H9 (cell line): ENCODE results near the gene MYO5C. TPM values are rescaled to one million over a fixed set of nuclear protein-coding genes. Genes with fewer than 3 reads are reported as not detected.

Source experiments
- DNase-seq: peaks from one replicate; pipeline ENCODE4 v3.0.0-alpha.2; 2017
- H2AFZ ChIP-seq: one replicate; pipeline ENCODE4 v1.6.1; 2013; ENCODE audit warnings: mild to moderate bottlenecking, low read length, control low read depth, moderate library complexity
- H2AK5ac ChIP-seq: 2 replicates; pipeline ENCODE4 v1.6.1; 2013; ENCODE audit warnings: low read length, control low read depth, mixed read lengths; ENCODE audit not compliant: insufficient read length
- H2BK120ac ChIP-seq: one replicate; pipeline ENCODE4 v1.6.1; 2013; ENCODE audit warnings: low read depth, mild to moderate bottlenecking, low read length, control low read depth, inconsistent platforms; ENCODE audit not compliant: poor library complexity, severe bottlenecking
- H2BK12ac ChIP-seq: 2 replicates; pipeline ENCODE4 v1.6.1; 2013; ENCODE audit warnings: low read length, control low read depth, mixed read lengths, low read depth; ENCODE audit not compliant: insufficient read length
- H2BK15ac ChIP-seq: 2 replicates; pipeline ENCODE4 v1.6.1; 2013; ENCODE audit warnings: low read depth, low read length, control low read depth
- H2BK20ac ChIP-seq: one replicate; pipeline ENCODE4 v1.6.1; 2013; ENCODE audit warnings: low read depth, mild to moderate bottlenecking, low read length, control low read depth, inconsistent platforms; ENCODE audit not compliant: poor library complexity, severe bottlenecking
- H2BK5ac ChIP-seq: 2 replicates; pipeline ENCODE4 v1.6.1; 2013; ENCODE audit warnings: low read length, control low read depth, mixed read lengths; ENCODE audit not compliant: insufficient read length
- H3K14ac ChIP-seq: 2 replicates; pipeline ENCODE4 v1.6.1; 2013; ENCODE audit warnings: low read length, control low read depth; ENCODE audit not compliant: insufficient read depth
- H3K18ac ChIP-seq: 2 replicates; pipeline ENCODE4 v1.6.1; 2013; ENCODE audit warnings: low read depth, mild to moderate bottlenecking, mixed read lengths, low read length, control low read depth; ENCODE audit not compliant: insufficient read length
- H3K23ac ChIP-seq: 2 replicates; pipeline ENCODE4 v1.6.1; 2013; ENCODE audit warnings: low read length, control low read depth, mixed read lengths, low read depth; ENCODE audit not compliant: insufficient read length
- H3K23me2 ChIP-seq: 2 replicates; pipeline ENCODE4 v1.6.1; 2013; ENCODE audit warnings: low read depth, mild to moderate bottlenecking, mixed read lengths, low read length, control low read depth; ENCODE audit not compliant: insufficient read length, poor library complexity, severe bottlenecking
- H3K27ac ChIP-seq: 2 replicates; pipeline ENCODE4 v1.5.1; 2013; ENCODE audit warnings: low read length, control low read depth, mixed read lengths, low read depth; ENCODE audit not compliant: insufficient read length
- H3K27me3 ChIP-seq: 2 replicates; pipeline ENCODE4 v1.6.1; 2013; ENCODE audit warnings: low read length, control low read depth, inconsistent platforms; ENCODE audit not compliant: insufficient read depth
- H3K4ac ChIP-seq: 2 replicates; pipeline ENCODE4 v1.6.1; 2013; ENCODE audit warnings: low read depth, mild to moderate bottlenecking, control low read depth, inconsistent platforms, low read length, moderate library complexity
- H3K4me1 ChIP-seq: 2 replicates; pipeline ENCODE4 v1.6.1; 2013; ENCODE audit warnings: low read length, control low read depth, inconsistent platforms; ENCODE audit not compliant: insufficient read depth
- H3K4me2 ChIP-seq: 2 replicates; pipeline ENCODE4 v1.6.1; 2013; ENCODE audit warnings: low read length, control low read depth, mixed read lengths; ENCODE audit not compliant: insufficient read length, insufficient read depth
- H3K56ac ChIP-seq: 2 replicates; pipeline ENCODE4 v1.6.1; 2013; ENCODE audit warnings: low read depth, mild to moderate bottlenecking, mixed read lengths, low read length, control low read depth; ENCODE audit not compliant: insufficient read length
- H3K79me1 ChIP-seq: 2 replicates; pipeline ENCODE4 v1.6.1; 2013; ENCODE audit warnings: low read depth, mild to moderate bottlenecking, moderate library complexity, low read length, control low read depth, inconsistent platforms; ENCODE audit not compliant: insufficient read depth, poor library complexity, severe bottlenecking
- H3K79me2 ChIP-seq: 2 replicates; pipeline ENCODE4 v1.6.1; 2013; ENCODE audit warnings: low read length, control low read depth, inconsistent platforms; ENCODE audit not compliant: insufficient read depth
- H3K9ac ChIP-seq: 2 replicates; pipeline ENCODE4 v1.6.1; 2013; ENCODE audit warnings: low read length, control low read depth, mixed read lengths; ENCODE audit not compliant: insufficient read length; ENCODE audit errors: extremely low read depth
- H3K9me3 ChIP-seq: one replicate; pipeline ENCODE4 v1.6.1; 2013; ENCODE audit warnings: low read depth, low read length, inconsistent platforms; ENCODE audit not compliant: control insufficient read depth
- H3T11ph ChIP-seq: one replicate; pipeline ENCODE4 v1.6.1; 2013; ENCODE audit warnings: mild to moderate bottlenecking, low read length, control low read depth, inconsistent platforms
- H4K20me1 ChIP-seq: one replicate; pipeline ENCODE4 v1.6.1; 2013; ENCODE audit not compliant: control insufficient read depth, insufficient read length, insufficient read depth
- H4K5ac ChIP-seq: 2 replicates; pipeline ENCODE4 v1.6.1; 2013; ENCODE audit warnings: low read depth, mild to moderate bottlenecking, mixed read lengths, low read length, control low read depth; ENCODE audit not compliant: insufficient read length
- H4K8ac ChIP-seq: replicated peaks from 2 replicates; pipeline ENCODE4 v1.6.1; 2013; ENCODE audit warnings: low read length, control low read depth, mixed read lengths, low read depth; ENCODE audit not compliant: insufficient read length
- H4K91ac ChIP-seq: 2 replicates; pipeline ENCODE4 v1.6.1; 2013; ENCODE audit warnings: low read depth, mild to moderate bottlenecking, moderate library complexity, mixed read lengths, low read length, control low read depth; ENCODE audit not compliant: insufficient read length
- H3K27ac Mint-ChIP-seq, 3 experiments: 2 replicates in 2 of 3; 3 replicates in 1 of 3; pipeline ENCODE4 v1.8.0; 2020 to 2021; ENCODE audit warnings: mixed read lengths in 3 of 3, mild to moderate bottlenecking in 1 of 3, moderate library complexity in 1 of 3
- H3K27me3 Mint-ChIP-seq: 2 replicates; pipeline ENCODE4 v1.8.0; 2021; ENCODE audit warnings: low read depth, mild to moderate bottlenecking, moderate library complexity, mixed read lengths
- H3K36me3 Mint-ChIP-seq, 3 experiments: 2 replicates in 2 of 3; 3 replicates in 1 of 3; pipeline ENCODE4 v1.8.0; 2020 to 2021; ENCODE audit warnings: low read depth in 3 of 3, mixed read lengths in 3 of 3; ENCODE audit not compliant: insufficient read depth in 1 of 3
- H3K4me1 Mint-ChIP-seq, 2 experiments: 2 replicates each; pipeline ENCODE4 v1.8.0; 2020; ENCODE audit warnings: mixed read lengths in 2 of 2
- H3K4me3 Mint-ChIP-seq, 2 experiments: 2 replicates in 1 of 2; 3 replicates in 1 of 2; pipeline ENCODE4 v1.8.0; 2020 to 2021; ENCODE audit warnings: mild to moderate bottlenecking in 2 of 2, mixed read lengths in 2 of 2, moderate library complexity in 1 of 2
- H3K9me3 Mint-ChIP-seq, 2 experiments: 2 replicates in 1 of 2; 3 replicates in 1 of 2; pipeline ENCODE4 v1.8.0; 2020; ENCODE audit warnings: mild to moderate bottlenecking in 2 of 2, mixed read lengths in 2 of 2, moderate library complexity in 1 of 2
- CTCF ChIP-seq: fragments of 200-600 bp; sonication (generic); conservative IDR thresholded peaks from 3 replicates; pipeline ENCODE4 v1.8.0; 2021; ENCODE audit warnings: antibody characterized with exemption, mild to moderate bottlenecking
- WGBS: extraction: QIAGEN DNeasy Blood & Tissue Kit; methylation state at CpG from one replicate; pipeline ENCODE4 v1.1.7; 2013; ENCODE audit warnings: missing lambda C conversion rate, low lambda C conversion rate, mixed read lengths; ENCODE audit not compliant: insufficient read length; ENCODE audit errors: extremely low coverage; 5-methylcytosine and 5-hydroxymethylcytosine counted together
- total RNA-seq: library from RNA; stranded (reverse); gene quantifications from 2 replicates; pipeline ENCODE4 v1.2.1, GENCODE V29; 2021

Gene MYO5C
- total RNA-seq, 1 experiment from 2014 or later, result 22.2 TPM

DNA sequence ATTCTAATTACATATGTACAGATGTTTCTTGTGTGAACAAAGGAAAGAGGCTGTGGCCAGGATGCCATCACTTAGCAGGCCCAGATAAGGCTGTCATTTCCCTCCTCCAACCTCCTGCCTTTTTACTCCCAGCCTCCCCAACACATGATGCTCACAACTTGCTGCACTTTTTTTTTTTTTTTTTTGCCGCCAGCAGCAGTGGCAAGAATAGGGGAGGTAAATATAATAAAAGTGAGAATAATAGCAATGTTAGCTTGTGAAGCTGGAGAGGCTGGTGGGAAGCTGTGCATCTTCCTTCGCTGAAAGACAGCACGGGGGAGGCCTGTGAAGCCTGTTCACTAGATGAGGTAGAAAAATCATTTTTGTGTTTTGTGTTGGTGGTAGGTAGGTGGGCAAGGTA is 42.5 kb upstream of the MYO5C start:
- DNase-seq, result no peak
- peak overlapping the region; percentile 8 for H3K4me2 ChIP-seq

More for the DNA sequence above, 42.5 kb upstream of the MYO5C start:
- Mint-ChIP-seq H3K4me3 (peak overlapping the region in 1 of 2 experiments; percentile 43; a peak in 1 of 5 replicates), H3K27ac (peak overlapping the region; percentile 0 to 63 (median 7); a peak in 4 of 7 replicates), H3K36me3 (0 out of 7 replicates have a peak, but pooled peaks cover 0 to 6% (median 2%) of the 10 kb centered on the region in 3 experiments), H3K4me1 (peaks cover 37% of the 10 kb centered on the region in 2 experiments), H3K27me3 (no peaks in the 10 kb centered on the region), H3K9me3 (no peaks in the 10 kb centered on the region)
- Histone ChIP-seq H3T11ph (no peak overlapping the region), H2BK5ac (no peak overlapping the region), H4K5ac (no peak overlapping the region), H3K4me1 (no peaks in the 10 kb centered on the region; the same call in 1 of the 2 replicates), H4K20me1 (no peaks in the 10 kb centered on the region), H2BK120ac (no peak overlapping the region), H2BK15ac (no peak overlapping the region), H3K27ac (peak overlapping the region; percentile 1), H2AK5ac (no peak overlapping the region), H4K91ac (no peak overlapping the region), H3K9me3 (no peaks in the 10 kb centered on the region), H3K79me1 (no peaks in the 10 kb centered on the region), H3K79me2 (no peaks in the 10 kb centered on the region), H3K4ac (no peak overlapping the region), H2BK20ac (no peak overlapping the region), H4K8ac (no peak overlapping the region), H2AFZ (no peak overlapping the region), H3K56ac (no peak overlapping the region), H3K18ac (no peak overlapping the region), H3K23ac (no peak overlapping the region), H3K23me2 (no peaks in the 10 kb centered on the region), H3K14ac (no peak overlapping the region), H2BK12ac (no peak overlapping the region), H3K9ac (no peak overlapping the region), H3K27me3 (no peaks in the 10 kb centered on the region)
- no CpG with 5 or more reads among the region's 3 CpGs for whole genome bisulfite sequencing
- no peak for TF ChIP-seq CTCF
